ENCODE results near the gene XYLT1. TPM values are rescaled to one million over a fixed set of nuclear protein-coding genes. Genes with fewer than 3 reads are reported as not detected.
A peak's percentile ranks its signal among the peaks of the same experiment; 100 is the strongest.

Gene XYLT1
- total RNA-seq, 1 donor from 2014 or later: 14.5 TPM

- no peak for DNase-seq
Observed at GRCh38 chr16:17184026-17184425, 286.7 kb downstream of the XYLT1 start.

GRCh38 chr16:17177959-17178905, 292.5 kb downstream of the XYLT1 start:
- DNase-seq: no peak

GRCh38 chr16:17177242-17177958, 293.4 kb downstream of the XYLT1 start:
- no peak for DNase-seq

DNA sequence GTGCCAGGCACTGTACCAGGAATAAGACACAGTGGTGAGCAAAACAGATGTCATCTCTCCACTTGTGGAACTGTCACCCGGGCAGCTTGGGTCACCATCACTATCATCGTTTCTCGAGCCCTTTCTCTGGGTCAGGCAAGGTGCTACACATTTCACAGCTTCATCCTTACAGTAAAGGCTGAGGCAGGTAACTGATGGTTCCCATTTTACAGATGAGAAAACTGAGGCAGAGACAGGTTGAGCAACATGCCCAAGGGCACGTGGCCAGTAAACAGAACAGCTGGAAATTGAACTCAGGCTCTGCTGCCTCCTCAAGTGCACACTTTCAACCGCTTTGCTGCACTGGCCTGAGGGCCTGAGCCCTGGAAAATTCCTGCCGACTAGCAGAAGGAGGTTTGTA, 294.6 kb downstream of the XYLT1 start:
- no peak for DNase-seq

- no peak for DNase-seq
Observed at GRCh38 chr16:17173281-17173680, 297.5 kb downstream of the XYLT1 start.

DNA sequence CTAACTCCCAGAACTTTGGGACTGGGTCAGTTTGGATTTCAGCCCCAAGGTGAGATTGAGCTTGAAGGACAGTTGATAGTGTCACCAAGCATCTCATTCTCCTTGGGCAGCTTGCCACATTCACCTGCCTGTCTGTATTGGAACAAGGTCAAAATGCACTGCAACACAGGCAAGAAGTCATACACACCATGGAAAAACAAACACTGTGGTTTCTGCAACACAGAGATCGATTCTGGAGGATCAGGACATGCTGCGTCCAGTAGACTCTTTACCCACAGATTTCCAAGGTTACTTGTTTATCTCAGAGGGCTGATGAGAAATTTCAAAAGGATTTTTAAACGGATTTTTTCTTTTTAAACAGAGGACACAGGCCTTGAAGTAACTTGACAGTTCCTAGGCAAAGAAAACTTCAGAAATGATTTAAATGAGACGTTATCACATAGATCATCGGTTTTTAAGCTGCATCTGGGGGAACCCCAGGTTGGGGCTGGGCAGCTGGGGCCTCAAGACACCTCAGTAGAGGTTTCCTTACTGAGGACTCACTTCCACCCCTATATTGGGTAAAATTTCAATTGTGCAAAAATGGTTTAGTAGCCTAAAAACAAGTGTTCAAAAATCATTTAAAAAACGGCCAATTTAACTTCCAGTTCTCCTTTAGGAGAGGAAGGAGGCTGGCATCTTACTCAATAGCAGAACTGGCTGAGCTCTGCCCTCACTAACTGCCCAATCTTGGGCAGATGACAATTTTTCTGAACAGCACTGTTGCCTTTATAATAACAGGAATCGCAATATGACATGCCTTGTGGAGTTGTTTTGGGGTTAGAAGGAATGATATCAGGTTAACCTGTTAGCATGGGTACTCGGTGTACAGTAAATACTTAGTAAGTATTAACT, 299.3 kb downstream of the XYLT1 start:
- DNase-seq: no peak

DNA sequence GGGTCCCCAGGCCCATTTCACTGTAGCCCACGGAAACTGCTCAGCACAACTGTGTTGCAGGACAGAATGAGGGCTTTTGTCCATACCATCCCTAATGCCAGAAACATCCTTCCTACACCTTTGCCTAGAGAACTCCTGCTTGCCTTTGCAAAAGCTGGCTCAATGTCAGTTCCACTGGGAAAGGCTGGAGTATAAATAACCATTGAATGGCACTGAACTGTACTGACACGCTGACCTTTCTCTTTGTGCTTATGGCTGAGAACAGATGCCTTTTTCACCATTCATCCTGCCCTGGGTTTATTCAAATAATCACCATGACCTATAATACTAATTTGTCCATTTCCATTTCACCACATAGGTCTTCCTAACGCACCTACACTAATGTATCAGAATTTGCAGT, 300.3 kb downstream of the XYLT1 start:
- DNase-seq: no peak

- no peak for DNase-seq
Observed at GRCh38 chr16:17168181-17168580, 302.6 kb downstream of the XYLT1 start.

GRCh38 chr16:17166095-17166494, 304.7 kb downstream of the XYLT1 start:
- no peak for DNase-seq

DNA sequence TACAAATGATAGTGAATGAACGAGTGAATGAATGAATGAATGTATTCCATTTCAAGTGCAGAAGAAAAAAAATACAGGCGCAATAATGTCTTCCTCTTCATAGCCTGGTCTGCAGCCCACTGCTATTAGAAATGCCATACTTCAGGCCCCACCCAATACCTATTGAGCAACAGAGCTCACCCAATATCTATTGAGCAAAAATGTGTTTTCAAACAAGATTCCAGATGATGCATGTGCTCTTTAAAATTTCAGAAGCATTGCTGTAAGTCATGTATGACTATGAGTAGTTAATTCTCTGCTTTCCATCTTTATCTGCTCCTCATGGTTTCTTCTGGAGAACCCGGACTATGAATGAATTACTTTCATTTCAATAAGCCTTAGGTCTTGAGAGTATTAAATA, 308.2 kb downstream of the XYLT1 start:
- no peak for DNase-seq

DNA sequence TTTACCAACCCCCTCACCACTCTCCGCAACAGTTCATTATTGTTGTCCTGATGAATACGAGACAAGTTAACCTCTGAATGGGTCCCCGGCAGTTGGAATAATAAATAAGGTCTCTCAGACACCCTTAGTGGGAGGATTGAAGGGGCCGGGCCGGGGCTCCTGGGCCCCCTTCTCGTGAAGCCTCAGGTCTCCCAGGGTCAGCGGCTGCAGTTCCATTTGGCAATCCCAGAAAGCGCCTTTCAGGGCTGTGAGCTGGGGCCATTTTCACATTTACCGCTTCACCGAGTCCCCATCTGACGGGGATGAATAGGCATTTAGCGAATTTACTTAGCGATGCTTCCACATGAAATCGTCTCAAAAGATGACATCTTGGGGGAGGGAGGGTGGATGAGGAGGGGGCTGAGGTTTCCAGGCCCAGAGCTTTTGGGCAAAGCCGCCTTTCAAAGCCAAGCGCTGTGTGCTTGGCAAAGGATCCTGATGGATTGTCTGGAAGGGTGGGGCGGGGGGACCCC, 309.8 kb downstream of the XYLT1 start:
- no peak for DNase-seq

GRCh38 chr16:17160285-17160853, 310.4 kb downstream of the XYLT1 start:
- DNase-seq: peak; percentile 19

GRCh38 chr16:17159617-17160016, 311.1 kb downstream of the XYLT1 start:
- DNase-seq: no peak

DNA sequence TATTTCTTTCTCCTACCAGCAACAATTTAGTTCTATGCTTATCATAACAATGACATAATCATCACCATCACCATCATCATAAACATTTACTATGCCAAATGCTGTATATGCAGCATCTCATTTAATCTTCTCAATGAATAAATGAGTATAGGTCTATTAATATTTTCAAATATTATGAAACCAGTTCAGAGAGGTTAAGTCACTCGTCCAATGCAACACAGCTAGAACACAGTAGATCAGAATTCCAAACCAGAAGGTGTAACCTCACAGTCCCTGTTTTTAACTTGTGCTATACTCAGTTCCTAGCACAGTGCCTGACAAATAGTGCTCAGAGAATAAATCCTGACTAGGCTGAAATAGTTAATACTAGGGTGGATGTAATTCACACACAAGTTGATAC, 314.8 kb downstream of the XYLT1 start:
- no peak for DNase-seq

DNA sequence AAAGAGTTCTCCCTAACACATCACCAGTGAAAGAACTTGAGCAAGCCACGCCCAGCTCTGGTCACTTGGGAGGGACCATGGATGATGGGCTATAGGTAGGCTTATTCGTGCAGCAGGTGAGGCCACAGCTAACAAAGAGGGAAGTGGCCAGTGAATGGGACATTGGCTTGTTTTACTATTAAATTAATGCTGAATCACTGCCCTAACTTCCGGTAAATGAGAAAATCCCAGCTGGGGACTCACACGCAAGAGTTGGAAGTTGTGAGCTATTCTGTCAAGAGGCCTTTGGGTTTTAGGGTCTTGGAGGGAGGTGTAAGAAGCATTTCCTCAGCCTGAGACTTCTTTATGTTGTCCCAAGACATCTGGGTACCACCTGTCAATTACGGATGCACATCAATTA, 315.3 kb downstream of the XYLT1 start:
- no peak for DNase-seq

DNA sequence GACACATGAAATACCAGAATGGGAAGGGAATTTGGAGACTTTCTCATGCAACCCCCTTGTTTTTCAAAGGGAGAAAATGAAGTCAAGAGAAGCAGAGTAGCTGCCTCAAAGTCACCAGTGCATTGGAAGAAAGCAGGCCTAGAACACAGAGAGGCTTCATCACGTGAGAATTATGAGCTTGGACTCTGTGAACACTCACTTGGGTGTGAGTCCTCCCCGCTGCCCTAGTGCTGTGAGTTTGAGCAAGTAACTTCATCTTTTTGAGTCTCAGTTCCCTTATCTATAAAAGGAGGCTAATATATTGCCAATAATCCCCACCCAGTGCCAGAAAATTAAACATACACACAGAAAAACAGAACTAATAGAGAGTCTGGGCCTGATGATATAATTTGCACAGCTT, 315.8 kb downstream of the XYLT1 start:
- DNase-seq: no peak

DNA sequence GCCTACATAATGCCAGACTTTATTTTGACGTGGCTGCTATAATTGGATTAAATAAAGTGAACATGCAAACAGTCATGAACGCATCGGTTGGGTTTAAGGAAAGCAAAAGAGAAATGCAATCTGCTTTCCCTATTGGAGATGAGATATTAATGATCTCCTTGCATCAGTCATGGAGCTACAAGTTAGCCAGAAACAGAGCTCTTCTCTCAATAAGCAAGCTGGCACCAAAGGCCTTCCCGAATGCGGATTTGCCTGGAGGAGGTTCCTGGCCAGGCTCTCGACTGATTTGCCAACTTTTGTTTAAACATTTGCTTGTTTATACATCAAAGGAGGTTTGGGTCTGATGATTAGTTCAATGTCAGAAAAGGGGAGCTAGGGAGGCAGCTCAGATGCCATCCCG, 318.4 kb downstream of the XYLT1 start:
- DNase-seq: no peak

DNA sequence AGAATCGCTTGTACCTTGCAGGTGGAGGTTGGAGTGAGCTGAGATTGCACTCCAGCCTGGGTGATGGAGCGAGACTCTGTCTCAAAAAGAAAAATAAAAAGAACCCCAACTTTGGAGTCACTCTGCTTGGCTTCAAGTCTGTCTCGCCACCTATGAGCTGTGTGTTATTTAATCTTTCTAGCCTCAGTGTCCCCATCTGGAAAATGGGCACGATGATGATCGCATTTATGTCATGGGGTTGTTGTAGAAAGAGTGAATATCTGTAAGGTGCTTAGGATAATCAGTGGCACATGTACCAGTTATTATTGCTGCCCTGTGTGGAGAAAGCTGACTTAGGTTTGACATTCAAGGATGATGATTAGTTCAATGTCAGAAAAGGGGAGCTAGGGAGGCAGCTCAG, 319.4 kb downstream of the XYLT1 start:
- no peak for DNase-seq

GRCh38 chr16:17149904-17150483, 320.8 kb downstream of the XYLT1 start:
- DNase-seq: peak; percentile 50

- no peak for DNase-seq
Observed at GRCh38 chr16:17147942-17148341, 322.8 kb downstream of the XYLT1 start.

GRCh38 chr16:17145029-17145428, 325.7 kb downstream of the XYLT1 start:
- DNase-seq: no peak

DNA sequence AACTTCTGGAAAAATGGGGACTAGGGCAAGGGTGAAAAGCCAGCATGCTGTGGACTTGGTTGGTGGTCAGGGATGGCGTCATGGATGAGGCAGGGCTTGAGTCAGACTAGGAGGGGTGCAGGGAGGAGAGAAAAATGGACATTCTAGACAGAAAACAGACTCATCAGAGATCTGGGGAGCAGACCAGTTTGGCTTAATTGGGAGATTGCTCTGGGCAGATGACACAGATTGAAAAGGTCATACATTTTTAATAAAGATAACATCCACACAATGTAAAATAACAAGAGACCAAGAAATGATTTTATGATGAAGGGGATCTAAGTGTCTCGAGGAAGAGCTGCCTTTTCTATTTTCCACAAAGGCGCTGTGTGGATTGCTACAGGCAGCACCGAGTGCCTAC, 326.3 kb downstream of the XYLT1 start:
- no peak for DNase-seq

Data from tongue (tissue), 2 donors.